Astrocyte (in vitro differentiated cells and primary cell): Measurements from ENCODE around the gene RAF1.

Experiments used
- EZH2 ChIP-seq: IDR thresholded peaks from 2 replicates; pipeline ENCODE4 v1.6.1; 2012; ENCODE audit warnings: mild to moderate bottlenecking, low read length, inconsistent platforms; ENCODE audit not compliant: insufficient read depth
- TF ChIP-seq, protein P1 (sequence below): IDR thresholded peaks from 2 replicates; pipeline ENCODE4 v1.5.1; 2011; ENCODE audit warnings: low read depth, mild to moderate bottlenecking, inconsistent platforms, low read length, moderate library complexity; ENCODE audit not compliant: insufficient read depth

DNA sequence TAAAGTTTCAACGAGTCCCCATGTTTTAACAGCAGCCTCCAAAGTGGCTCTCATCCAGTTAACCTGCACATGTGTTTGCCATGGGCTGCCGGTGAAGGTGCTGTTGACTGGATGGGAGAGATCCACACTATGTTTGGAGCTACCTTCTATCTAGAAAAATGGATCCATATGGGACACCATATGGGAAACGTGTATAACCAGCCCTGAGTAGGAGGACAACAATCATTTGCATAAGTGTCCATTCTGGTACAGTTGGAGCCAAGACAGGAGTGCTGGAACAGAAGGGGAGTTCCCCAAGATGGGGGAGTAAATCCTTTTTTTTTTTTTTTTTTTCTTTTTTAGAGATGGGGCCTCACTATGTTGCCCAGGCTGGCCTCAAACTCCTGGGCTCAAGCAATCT is 70.4 kb downstream of the RAF1 start:
- TF ChIP-seq, protein P1, sequence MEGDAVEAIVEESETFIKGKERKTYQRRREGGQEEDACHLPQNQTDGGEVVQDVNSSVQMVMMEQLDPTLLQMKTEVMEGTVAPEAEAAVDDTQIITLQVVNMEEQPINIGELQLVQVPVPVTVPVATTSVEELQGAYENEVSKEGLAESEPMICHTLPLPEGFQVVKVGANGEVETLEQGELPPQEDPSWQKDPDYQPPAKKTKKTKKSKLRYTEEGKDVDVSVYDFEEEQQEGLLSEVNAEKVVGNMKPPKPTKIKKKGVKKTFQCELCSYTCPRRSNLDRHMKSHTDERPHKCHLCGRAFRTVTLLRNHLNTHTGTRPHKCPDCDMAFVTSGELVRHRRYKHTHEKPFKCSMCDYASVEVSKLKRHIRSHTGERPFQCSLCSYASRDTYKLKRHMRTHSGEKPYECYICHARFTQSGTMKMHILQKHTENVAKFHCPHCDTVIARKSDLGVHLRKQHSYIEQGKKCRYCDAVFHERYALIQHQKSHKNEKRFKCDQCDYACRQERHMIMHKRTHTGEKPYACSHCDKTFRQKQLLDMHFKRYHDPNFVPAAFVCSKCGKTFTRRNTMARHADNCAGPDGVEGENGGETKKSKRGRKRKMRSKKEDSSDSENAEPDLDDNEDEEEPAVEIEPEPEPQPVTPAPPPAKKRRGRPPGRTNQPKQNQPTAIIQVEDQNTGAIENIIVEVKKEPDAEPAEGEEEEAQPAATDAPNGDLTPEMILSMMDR = no peak
- no peak for TF ChIP-seq EZH2
